Spleen (tissue), 11 donors: ENCODE measurements around the gene VWA5B2. TPM values are rescaled to one million over a fixed set of nuclear protein-coding genes. Genes with fewer than 3 reads are reported as not detected.

ENCODE experiments used
- DNase-seq: peaks from one replicate; pipeline ENCODE4 v3.0.0-alpha.2; 2020
- H3K27ac ChIP-seq, 8 donors: fragments of 200-600 bp; sonication (generic) in 7 of 8; 1 replicate in 4 of 8; 2 replicates in 4 of 8; pipeline versions ENCODE4 v1.5.0 to v1.8.0; 2016 to 2021; ENCODE audit warnings: inconsistent platforms in 4 of 8, mild to moderate bottlenecking in 4 of 8, moderate library complexity in 1 of 8
- H3K27me3 ChIP-seq, 7 donors: fragments of 200-600 bp; sonication (generic) in 6 of 7; replicated peaks in 1 of 7; 1 replicate in 4 of 7; 2 replicates in 3 of 7; pipeline versions ENCODE4 v1.5.0 to v1.8.0; 2016 to 2021; ENCODE audit warnings: inconsistent platforms in 3 of 7, mild to moderate bottlenecking in 1 of 7
- H3K36me3 ChIP-seq, 6 donors: fragments of 200-600 bp; sonication (generic) in 5 of 6; 1 replicate in 4 of 6; 2 replicates in 2 of 6; pipeline versions ENCODE4 v1.5.0 to v1.8.0; 2016 to 2021; ENCODE audit warnings: inconsistent platforms in 2 of 6
- H3K4me1 ChIP-seq, 6 donors: fragments of 200-600 bp; sonication (generic) in 5 of 6; 1 replicate in 3 of 6; 2 replicates in 3 of 6; pipeline versions ENCODE4 v1.5.0 to v1.8.0; 2016 to 2021; ENCODE audit warnings: inconsistent platforms in 3 of 6
- H3K4me3 ChIP-seq, 8 donors: fragments of 200-600 bp; sonication (generic) in 7 of 8; 1 replicate in 4 of 8; 2 replicates in 4 of 8; pipeline versions ENCODE4 v1.5.0 to v1.8.0; 2016 to 2021; ENCODE audit warnings: inconsistent platforms in 4 of 8, mild to moderate bottlenecking in 4 of 8, moderate library complexity in 2 of 8
- H3K9me3 ChIP-seq, 8 donors: fragments of 200-600 bp; sonication (generic) in 7 of 8; 1 replicate in 4 of 8; 2 replicates in 4 of 8; pipeline versions ENCODE4 v1.5.0 to v1.8.0; 2016 to 2021; ENCODE audit warnings: inconsistent platforms in 4 of 8
- POLR2A ChIP-seq, 3 donors: fragments of 450-650 bp; IDR thresholded peaks; one replicate each; pipeline ENCODE4 v1.5.1; 2017; ENCODE audit warnings: antibody characterized with exemption in 3 of 3, mild to moderate bottlenecking in 1 of 3
- POLR2AphosphoS5 ChIP-seq, 3 donors: sonication (generic); formaldehyde crosslinking; IDR thresholded peaks; one replicate each; pipeline ENCODE4 v1.5.1; 2017; ENCODE audit warnings: antibody characterized with exemption in 3 of 3
- WGBS, 5 donors: extraction: QIAGEN DNeasy Blood & Tissue Kit in 3 of 5; methylation state at CpG; one replicate each; pipeline versions ENCODE4 v1.1.5 to v1.1.7; 2013 to 2018; 5-methylcytosine and 5-hydroxymethylcytosine counted together
- intact Hi-C: fragments of 100-400 bp; cut with DNase I; formaldehyde crosslinking; loops from one replicate; pipeline ENCODE4 v1.15.0; 2023; ENCODE audit warnings: low total_unique reads
- polyA plus RNA-seq, 3 donors: library from polyadenylated mRNA; stranded (reverse); fragments of 200-250 nt; gene quantifications; one replicate each; pipeline ENCODE4 v1.2.1, GENCODE V29; 2013
- total RNA-seq, 7 donors: library from RNA; depleted of rRNA in 3 of 7; stranded (reverse); fragments of >200 nt in 3 of 7; fragmentation: NEBNext Ultra II Directional in 4 of 7; extraction: Animal tissue kit (Norgen Biotek cat#: 25700) in 4 of 7; gene quantifications; one replicate each; pipeline versions ENCODE4 v1.1.0 to v1.2.1, GENCODE V29; 2016 to 2021
- TF ChIP-seq, protein P1 (sequence below), 11 experiments: fragments of 200-600 bp in 7 of 11; fragments of 450-650 bp in 4 of 11; sonication (generic) in 4 of 11; IDR thresholded peaks in 8 of 11; conservative IDR thresholded peaks in 3 of 11; 1 replicate in 7 of 11; 2 replicates in 4 of 11; pipeline versions ENCODE4 v1.4.0 to v1.8.0; 2016 to 2021; ENCODE audit warnings: antibody characterized with exemption in 11 of 11, inconsistent platforms in 4 of 11, mild to moderate bottlenecking in 1 of 11
- donor health status: healthy with polysubstance abuse.
- donor health status: DM: no; HTN: no; CAD: no; lungs with moderate emphysema.
- donor health status: DM: no; HTN: no; CAD: no.
- donor health status: Bipolar disorder and iron deficiency.
- donor health status: healthy.
- donor health status: DM: no; HTN: no; CAD: no.
- donor health status: DM: yes; HTN: yes; CAD: no.

VWA5B2 gene
- total and polyA plus RNA-seq, 10 donors, result 0.02 to 0.68 (median 0.08) TPM; not detected in 5

DNA sequence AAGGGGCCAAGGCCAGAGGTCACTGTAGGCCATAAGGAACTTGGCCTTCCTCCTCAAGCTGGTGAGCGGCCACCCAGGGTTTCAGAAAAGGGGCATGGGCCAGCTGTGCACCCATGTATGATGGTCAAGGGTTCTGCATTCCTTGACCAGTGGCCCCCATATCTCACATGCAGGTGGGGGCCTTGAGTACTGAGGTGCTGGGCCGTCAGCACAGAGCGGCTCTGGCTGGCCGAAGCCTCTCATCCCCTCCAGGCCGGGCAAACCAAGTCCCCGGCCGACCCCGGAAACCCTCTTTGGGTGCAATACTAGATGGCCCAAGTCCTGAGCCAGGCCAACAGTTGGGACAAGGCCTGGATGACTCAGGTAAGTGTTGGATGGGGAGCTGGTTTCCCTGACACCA lies 9.8 kb downstream of the VWA5B2 start:
- Histone ChIP-seq H3K36me3 (peaks cover 0 to 31% (median 23%) of the 10 kb centered on the region in 6 donors), H3K4me3 (no peak overlapping the region), H3K4me1 (peaks cover 0 to 13% (median 8%) of the 10 kb centered on the region in 6 donors), H3K27ac (no peak overlapping the region), H3K27me3 (peaks cover 0 to 24% (median 0%) of the 10 kb centered on the region in 7 donors), H3K9me3 (no peaks in the 10 kb centered on the region)
- TF ChIP-seq, protein P1, sequence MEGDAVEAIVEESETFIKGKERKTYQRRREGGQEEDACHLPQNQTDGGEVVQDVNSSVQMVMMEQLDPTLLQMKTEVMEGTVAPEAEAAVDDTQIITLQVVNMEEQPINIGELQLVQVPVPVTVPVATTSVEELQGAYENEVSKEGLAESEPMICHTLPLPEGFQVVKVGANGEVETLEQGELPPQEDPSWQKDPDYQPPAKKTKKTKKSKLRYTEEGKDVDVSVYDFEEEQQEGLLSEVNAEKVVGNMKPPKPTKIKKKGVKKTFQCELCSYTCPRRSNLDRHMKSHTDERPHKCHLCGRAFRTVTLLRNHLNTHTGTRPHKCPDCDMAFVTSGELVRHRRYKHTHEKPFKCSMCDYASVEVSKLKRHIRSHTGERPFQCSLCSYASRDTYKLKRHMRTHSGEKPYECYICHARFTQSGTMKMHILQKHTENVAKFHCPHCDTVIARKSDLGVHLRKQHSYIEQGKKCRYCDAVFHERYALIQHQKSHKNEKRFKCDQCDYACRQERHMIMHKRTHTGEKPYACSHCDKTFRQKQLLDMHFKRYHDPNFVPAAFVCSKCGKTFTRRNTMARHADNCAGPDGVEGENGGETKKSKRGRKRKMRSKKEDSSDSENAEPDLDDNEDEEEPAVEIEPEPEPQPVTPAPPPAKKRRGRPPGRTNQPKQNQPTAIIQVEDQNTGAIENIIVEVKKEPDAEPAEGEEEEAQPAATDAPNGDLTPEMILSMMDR (IDR thresholded peaks at IDR 0.05 in 8 of 11, conservative IDR thresholded peaks at IDR 0.05 in 3 of 11), result no peak
- TF ChIP-seq POLR2AphosphoS5 (IDR thresholded peaks at IDR 0.05) (no peak), POLR2A (IDR thresholded peaks at IDR 0.05) (no peak)
- DNase-seq, result no peak
- 88 to 94% (median 92%) methylated on average over 7 to 8 of the region's 8 CpGs for WGBS, 5 donors
- intact Hi-C loops, result no loop called here

DNA sequence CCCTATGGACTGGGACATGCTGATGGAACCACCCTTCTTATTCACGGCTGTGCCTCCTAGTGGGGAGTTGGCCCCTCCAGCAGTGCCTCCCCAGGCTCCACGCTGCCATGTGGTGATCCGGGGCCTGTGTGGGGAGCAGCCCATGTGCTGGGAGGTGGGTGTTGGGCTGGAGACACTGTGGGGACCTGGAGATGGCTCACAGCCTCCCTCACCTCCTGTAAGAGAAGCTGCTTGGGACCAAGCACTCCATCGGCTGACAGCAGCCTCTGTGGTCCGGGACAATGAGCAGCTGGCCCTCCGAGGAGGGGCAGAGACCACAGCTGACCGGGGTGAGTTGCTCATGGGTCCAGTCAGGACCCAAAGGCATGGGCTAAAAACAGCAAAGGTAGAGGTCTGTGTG lies 10.3 kb downstream of the VWA5B2 start:
- Histone ChIP-seq H3K4me3 (no peak overlapping the region), H3K9me3 (no peaks in the 10 kb centered on the region), H3K4me1 (peaks cover 0 to 13% (median 8%) of the 10 kb centered on the region in 6 donors), H3K27ac (no peak overlapping the region), H3K36me3 (peaks cover 0 to 36% (median 27%) of the 10 kb centered on the region in 6 donors), H3K27me3 (peaks cover 0 to 19% (median 0%) of the 10 kb centered on the region in 7 donors)
- no peak for TF ChIP-seq POLR2A (IDR thresholded peaks at IDR 0.05)
- TF ChIP-seq, protein P1 (IDR thresholded peaks at IDR 0.05 in 8 of 11, conservative IDR thresholded peaks at IDR 0.05 in 3 of 11), result no peak
- peak in 1 of 3 donors; percentile 52 for TF ChIP-seq POLR2AphosphoS5 (IDR thresholded peaks at IDR 0.05)
- no peak for DNase-seq
- intact Hi-C loops, result loop anchor here (10.0 kb wide), 1 partner anchor 85 kb away; the partner anchor contains the start of gene DVL3
- 79 to 89% (median 83%) methylated on average over 5 to 7 of the region's 7 CpGs for WGBS, 5 donors

DNA sequence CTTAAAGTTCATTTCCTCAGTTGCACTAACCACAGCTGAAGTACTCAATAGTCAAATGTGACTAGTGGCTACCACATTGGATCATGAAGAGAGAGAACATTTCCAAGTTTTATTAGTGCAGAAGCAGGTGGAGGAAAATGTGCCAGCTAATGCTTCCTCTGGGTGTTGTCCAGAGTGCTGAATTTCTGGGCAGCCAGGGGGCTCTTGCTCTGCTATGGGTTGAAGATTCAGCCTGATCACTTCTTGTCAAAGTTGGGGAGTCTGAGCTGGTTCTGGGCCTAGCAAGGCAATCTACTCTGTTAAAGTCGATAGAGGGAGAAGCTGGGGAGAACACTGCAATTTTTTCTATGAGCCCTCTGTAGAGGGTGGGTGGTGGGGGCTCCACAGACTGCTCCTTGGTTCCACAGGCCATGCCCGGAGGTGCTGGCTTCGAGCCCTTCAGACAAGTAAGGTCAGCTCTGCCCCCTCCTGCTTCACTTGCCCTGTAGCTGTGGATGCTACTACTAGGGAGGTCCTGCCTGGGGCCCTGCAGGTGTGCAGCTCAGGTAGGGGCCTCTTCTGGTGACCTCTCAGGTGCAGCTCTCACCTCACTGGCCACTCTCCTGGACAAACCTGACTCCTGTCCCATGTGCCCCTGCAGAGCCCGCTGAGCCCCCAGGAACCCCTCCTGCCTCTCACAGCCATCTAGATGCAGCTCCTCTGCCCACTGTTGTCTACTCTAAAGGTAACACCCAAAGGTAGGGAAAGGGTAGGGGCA lies 11.2 kb downstream of the VWA5B2 start:
- peak; percentile 54 for DNase-seq
- no peak for TF ChIP-seq POLR2AphosphoS5 (IDR thresholded peaks at IDR 0.05)
- TF ChIP-seq, protein P1 (IDR thresholded peaks at IDR 0.05 in 8 of 11, conservative IDR thresholded peaks at IDR 0.05 in 3 of 11), result no peak
- no peak for TF ChIP-seq POLR2A (IDR thresholded peaks at IDR 0.05)
- Histone ChIP-seq H3K36me3 (peaks cover 0 to 45% (median 35%) of the 10 kb centered on the region in 6 donors), H3K9me3 (no peaks in the 10 kb centered on the region), H3K4me3 (no peak overlapping the region), H3K27ac (no peak overlapping the region), H3K27me3 (peaks cover 0 to 12% (median 0%) of the 10 kb centered on the region in 7 donors), H3K4me1 (peaks cover 0 to 13% (median 8%) of the 10 kb centered on the region in 6 donors)
- intact Hi-C loops, result loop anchor here (10.0 kb wide), 1 partner anchor 86 kb away; the partner anchor contains the start of gene DVL3
- WGBS, 5 donors, result 71 to 81% (median 77%) methylated on average over 2 to 4 of the region's 4 CpGs

DNA sequence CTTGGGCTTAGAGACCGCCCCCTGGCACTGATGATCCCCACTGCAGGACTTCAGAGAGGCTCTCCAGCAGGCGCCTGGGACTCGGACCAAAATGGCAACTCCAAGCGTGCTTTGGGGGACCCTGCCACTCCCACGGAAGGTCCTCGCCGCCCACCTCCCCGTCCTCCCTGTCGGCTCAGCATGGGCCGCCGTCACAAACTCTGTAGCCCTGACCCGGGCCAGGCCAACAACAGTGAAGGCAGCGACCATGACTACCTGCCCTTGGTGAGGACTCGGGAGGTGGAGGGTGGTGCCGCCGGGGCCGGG lies 11.7 kb downstream of the VWA5B2 start:
- Histone ChIP-seq H3K27me3 (peaks cover 0 to 10% (median 0%) of the 10 kb centered on the region in 7 donors), H3K4me3 (peak overlapping the region in 1 of 8 donors; percentile 17), H3K36me3 (peaks cover 0 to 50% (median 37%) of the 10 kb centered on the region in 6 donors), H3K9me3 (no peaks in the 10 kb centered on the region), H3K4me1 (peaks cover 0 to 14% (median 8%) of the 10 kb centered on the region in 6 donors), H3K27ac (no peak overlapping the region)
- WGBS, 5 donors, result 51 to 83% (median 66%) methylated on average over 11 to 17 of the region's 17 CpGs
- peak; percentile 73 for DNase-seq
- no peak for TF ChIP-seq POLR2AphosphoS5 (IDR thresholded peaks at IDR 0.05)
- TF ChIP-seq, protein P1 (IDR thresholded peaks at IDR 0.05 in 8 of 11, conservative IDR thresholded peaks at IDR 0.05 in 3 of 11), result no peak
- TF ChIP-seq POLR2A (IDR thresholded peaks at IDR 0.05), result no peak
- intact Hi-C loops, result loop anchor here (10.0 kb wide), 1 partner anchor 86 kb away; the partner anchor contains the start of gene DVL3
